ENCODE data around the gene LAMC2. TPM values are rescaled to one million over a fixed set of nuclear protein-coding genes. Genes with fewer than 3 reads are reported as not detected.
"Not testable (repeated sequence)": the region's sequence is repeated elsewhere in the genome, so short reads cannot be mapped to it uniquely, and the experiment has no call there.

LAMC2 gene
- 0.63 TPM for polyA plus RNA-seq (2013, experiment 1 of 2; ENCODE audit: insufficient read length)
- 0.60 TPM for polyA plus RNA-seq (2013, experiment 2 of 2; ENCODE audit: insufficient read length)

DNA sequence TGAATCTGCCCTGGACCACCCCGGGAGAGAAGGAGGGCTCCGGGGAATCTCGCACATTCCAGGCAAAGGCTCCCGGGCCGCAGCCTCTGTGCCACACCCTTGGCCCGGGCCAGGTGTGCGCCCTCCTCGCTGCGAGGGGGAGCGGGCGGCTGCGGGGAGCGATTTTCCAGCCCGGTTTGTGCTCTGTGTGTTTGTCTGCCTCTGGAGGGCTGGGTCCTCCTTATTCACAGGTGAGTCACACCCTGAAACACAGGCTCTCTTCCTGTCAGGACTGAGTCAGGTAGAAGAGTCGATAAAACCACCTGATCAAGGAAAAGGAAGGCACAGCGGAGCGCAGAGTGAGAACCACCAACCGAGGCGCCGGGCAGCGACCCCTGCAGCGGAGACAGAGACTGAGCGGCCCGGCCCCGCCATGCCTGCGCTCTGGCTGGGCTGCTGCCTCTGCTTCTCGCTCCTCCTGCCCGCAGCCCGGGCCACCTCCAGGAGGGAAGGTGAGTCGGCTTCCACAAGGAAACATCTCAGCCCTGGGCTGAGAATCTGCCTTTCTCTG lies at the start of gene LAMC2:
LAMC2 (plus strand) TSS at position 324 of the 550 bp plus-strand sequence; CDS start at position 413, 89 bp downstream.
- DNase-seq = peak; percentile 26

DNA sequence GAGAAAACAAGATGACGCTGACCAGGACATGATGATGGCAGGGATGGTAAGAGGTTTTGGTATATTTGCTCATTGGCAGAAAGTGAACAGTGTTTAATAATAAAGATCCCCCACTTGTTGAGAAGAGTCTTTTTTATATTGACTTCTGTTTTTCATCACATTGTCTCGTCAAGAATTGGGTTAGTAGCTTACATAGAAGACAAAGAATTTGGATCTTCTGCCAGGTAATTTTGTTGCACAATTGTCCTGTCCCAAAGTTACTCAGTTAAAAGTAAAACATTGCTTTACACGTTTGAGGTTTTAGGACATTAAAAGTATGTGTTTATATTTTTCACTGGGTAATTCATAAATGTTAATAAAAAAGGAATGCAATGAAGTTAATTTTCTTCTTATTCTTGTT lies 48.3 kb upstream of the LAMC2 start:
- DNase-seq = peak; percentile 41

DNA sequence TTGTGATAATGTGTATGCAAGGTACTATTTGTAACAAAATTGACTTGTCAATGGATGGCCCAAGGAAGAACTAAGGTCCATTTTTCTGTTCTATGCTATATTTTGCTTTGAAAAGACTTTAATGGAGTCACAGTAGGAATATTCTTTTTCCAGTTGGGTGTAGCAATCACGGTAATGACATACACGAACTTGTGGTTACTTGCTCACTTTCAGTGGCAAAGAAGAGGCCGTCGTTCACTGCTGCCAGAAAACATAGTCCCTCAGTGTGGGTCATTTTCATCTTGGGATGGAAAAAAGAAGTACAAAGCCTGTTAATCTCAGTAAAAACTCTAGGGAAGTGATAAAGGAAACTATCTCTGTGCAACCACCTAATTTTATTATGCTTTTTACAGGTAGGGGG lies 47.8 kb upstream of the LAMC2 start:
- DNase-seq = no peak

DNA sequence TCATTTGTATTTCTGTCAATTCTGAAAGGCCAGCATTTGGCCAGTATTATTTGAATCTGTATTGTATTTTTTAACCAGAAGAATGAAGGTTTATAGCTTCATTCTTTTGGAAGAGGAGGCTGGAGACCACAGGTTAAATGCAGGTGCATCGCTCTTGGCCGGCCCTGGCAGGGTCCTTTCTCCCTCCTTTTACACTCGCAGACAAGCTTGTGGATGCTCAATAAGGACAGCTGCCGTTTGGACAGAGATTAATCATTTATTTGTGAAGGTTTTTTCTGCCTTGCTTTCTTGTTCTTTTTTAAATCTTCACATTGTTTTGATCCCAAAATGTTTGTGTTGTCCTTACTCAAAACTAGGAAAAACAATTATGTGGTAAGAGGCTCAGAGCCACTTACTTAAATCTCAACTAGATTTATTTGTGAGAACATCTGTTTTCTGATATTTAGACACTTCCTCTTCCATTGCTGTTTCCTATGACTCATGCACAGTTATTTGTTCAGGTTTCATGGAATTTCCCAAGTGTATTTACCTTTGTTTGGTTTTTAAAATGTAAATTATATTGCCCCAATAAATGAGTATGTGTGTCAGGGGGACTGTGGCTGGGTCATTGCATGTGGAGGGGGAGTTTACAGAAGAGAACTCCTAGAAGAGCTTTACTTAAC lies 46.7 kb upstream of the LAMC2 start:
- DNase-seq = peak; percentile 33

DNA sequence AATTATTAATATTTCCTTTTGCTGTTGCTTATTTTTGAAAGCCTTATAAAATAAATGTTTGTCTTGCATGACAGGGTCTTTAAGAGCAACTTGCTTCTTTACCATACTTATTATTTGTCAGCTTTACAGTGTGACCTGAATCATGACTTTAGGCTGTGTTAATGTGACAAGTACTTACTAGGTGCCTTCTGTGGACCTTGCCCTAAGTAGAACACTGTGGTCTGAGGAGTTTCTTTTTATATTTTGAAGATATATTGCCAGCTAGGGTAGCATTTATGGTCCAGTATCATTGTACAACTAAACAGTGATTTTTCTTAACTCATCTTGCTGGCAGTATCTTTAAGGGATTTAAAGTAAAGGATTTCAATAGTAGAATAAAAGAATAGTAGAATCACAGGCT lies 45.4 kb upstream of the LAMC2 start:
- DNase-seq = no peak

DNA sequence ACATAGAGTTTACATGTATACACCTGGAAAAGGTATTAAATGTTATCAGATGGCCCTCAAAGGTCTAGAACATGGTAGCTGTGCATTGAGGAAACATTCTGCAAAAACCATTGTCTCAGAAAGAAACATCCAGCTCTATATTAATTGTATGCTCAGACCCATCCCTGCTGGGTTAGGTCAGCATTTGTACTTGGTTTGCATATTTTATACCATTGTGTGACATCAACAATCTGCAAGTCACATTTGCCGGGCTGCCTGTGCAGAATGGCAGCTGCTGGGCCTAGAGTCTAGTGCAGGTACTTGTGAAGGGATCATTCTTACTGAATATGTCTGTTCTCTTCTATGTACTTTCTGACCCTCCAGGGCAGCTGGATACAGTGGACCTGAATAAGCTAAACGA lies 43.9 kb upstream of the LAMC2 start:
- DNase-seq = no peak

DNA sequence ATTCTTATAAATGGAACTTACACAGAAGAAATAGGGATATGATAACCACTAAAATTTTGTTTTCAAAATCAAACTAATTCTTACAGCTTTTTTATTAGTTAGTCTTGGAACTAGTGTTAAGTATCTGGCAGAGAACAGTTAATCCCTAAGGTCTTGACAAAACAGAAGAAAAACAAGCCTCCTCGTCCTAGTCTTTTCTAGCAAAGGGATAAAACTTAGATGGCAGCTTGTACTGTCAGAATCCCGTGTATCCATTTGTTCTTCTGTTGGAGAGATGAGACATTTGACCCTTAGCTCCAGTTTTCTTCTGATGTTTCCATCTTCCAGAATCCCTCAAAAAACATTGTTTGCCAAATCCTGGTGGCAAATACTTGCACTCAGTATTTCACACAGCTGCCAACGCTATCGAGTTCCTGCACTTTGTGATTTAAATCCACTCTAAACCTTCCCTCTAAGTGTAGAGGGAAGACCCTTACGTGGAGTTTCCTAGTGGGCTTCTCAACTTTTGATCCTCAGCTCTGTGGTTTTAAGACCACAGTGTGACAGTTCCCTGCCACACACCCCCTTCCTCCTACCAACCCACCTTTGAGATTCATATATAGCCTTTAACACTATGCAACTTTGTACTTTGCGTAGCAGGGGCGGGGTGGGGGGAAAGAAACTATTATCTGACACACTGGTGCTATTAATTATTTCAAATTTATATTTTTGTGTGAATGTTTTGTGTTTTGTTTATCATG lies 42.3 kb upstream of the LAMC2 start:
- DNase-seq = no peak

DNA sequence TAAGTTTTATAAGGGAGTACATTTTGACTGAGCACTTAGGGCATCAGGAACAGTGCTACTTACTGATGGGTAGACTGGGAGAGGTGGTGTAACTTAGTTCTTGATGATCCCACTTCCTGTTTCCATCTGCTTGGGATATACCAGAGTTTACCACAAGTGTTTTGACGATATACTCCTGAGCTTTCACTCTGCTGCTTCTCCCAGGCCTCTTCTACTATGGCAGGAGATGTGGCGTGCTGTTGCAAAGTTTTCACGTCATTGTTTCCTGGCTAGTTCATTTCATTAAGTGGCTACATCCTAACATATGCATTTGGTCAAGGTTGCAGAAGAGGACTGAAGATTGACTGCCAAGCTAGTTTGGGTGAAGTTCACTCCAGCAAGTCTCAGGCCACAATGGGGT lies 41.3 kb upstream of the LAMC2 start:
- no peak for DNase-seq

DNA sequence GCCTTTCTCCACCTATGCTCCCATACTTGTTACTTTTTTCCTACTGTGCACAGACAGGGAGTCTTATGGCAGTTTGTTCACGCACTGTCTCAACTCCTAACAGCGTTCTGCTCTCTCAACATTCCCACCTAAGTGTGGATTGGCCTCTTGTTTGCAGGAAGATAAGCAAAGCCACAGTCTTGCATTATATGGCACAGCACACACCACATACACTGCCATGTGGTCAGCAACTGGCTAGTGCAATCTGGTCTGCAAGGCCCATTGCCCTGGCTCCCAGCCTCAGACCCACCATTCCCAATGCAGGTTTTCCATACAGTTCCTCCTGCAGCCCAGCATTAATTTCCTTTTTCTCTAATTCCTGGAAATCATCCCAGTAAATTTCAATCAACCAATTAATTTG lies 38.3 kb upstream of the LAMC2 start:
- no peak for DNase-seq

DNA sequence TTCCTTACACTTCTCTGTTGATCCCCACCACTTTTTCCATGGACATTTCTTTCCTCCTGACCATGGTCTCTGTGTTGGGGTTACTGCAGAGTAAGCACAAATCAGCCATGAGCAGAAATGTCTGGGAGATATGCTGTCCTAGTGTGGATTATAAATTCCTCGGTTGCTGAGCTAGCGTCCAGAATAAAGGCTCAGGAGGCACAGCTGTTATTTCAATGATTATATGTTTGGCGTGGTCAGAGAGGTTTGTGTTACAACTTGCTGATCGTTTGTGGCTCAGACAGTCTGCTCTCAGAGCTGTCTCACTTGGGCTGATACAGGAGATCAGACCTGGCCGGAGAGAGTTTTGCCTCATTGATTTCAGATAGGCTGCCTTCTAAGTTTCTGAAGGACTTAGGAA lies 37.5 kb upstream of the LAMC2 start:
- peak; percentile 14 for DNase-seq

DNA sequence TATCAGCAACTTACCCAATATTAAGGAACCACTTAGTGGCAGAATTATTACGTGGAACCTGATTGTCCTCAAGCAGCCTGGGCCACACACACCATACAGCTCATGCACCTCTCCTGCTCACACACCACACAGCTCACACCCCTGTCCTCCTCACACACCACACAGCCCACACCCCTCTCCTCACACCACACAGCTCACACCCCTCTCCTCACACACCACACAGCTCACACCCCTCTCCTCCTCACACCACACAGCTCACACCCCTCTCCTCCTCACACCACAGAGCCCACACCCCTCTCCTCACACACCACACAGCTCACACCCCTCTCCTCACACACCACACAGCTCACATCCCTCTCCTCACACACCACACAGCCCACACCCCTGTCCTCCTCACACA lies 36.8 kb upstream of the LAMC2 start:
- DNase-seq = no peak

DNA sequence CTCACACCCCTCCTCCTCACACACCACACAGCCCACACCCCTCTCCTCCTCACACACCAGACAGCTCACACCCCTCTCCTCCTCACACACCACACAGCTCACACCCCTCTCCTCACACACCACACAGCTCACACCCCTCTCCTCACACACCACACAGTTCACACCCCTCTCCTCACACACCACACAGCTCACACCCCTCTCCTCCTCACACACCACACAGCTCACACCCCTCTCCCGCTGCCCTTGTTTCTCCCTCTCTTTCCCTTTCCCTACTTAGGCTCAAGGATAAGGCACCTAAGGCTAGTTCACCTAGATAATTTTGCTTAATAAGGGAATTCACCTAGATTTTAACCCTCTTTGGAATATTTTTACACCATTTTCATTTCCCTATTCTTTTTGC lies 36.0 kb upstream of the LAMC2 start:
- not testable (repeated sequence) for DNase-seq

DNA sequence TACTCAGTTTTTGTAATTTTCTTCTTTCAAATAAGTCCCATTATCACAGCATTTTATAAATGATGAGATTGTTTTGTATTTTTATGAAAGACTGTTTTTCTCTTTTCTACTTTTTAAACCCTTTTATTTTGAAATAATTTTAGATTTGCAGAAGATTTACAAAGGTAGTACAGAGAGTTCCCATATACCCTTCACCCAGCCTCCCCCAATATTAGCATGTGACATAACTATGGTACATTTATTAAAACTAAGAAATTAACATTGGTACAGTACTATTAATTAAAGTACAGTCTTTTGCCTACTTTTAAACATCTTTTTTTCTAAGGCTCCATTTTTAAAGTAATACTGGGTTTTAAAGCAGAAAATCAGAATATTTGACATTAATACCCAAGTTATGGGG lies 35.6 kb upstream of the LAMC2 start:
- DNase-seq = no peak

DNA sequence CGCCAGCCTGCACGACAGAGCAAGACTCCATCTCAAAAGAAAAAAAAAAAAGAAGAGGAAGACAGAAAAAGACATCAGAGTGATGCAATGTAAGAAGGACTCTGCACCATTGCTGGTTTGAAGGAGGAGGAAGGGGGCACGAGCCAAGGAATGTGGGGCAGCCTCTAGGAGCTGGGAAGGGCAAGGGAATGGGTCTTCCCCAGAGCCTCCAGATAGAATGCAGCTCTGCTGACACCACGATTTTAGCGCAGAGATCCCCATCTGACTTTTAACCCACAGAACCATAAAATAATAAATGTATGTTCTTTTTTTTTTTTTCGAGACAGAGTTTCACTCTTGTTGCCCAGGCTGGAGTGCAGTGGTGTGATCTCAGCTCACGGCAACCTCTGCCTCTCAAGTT lies 33.9 kb upstream of the LAMC2 start:
- DNase-seq = no peak

DNA sequence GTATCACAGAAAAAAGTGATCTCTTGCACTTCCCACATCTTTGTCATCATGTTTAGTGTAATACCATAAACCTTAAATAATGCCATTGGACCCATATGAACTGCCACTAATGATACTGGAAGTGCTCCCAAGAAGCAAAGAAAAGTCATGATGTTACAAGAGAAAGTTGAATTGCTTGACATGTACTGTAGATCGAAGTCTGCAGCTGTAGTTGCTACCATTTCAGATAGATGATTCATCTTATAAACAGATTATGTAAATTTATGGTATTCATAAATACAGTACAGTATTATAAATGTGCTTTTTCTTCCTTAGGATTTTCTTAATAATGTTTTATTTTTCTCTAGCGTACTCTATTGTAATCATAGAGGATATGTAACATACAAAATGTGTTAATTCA lies 30.1 kb upstream of the LAMC2 start:
- no peak for DNase-seq

DNA sequence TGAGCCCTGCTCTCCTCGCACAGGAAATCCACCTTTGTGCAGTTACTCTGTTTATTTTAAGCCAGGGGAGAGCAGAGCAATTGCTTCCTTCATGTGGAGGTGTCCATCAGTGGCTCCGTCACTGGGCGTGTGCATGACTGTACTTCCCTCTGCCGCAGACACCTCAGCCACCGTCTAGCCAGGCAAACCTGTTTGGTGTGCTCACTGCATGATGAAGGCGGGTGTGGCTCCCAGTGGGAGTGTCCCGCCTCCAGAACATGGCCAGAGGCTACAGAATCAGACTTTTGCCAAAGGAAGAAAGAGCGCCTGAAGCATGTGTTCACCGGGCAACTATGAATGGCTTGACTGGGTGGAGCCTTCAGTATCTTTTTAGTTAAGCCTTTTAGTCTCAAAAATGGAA lies 26.1 kb upstream of the LAMC2 start:
- DNase-seq = no peak

DNA sequence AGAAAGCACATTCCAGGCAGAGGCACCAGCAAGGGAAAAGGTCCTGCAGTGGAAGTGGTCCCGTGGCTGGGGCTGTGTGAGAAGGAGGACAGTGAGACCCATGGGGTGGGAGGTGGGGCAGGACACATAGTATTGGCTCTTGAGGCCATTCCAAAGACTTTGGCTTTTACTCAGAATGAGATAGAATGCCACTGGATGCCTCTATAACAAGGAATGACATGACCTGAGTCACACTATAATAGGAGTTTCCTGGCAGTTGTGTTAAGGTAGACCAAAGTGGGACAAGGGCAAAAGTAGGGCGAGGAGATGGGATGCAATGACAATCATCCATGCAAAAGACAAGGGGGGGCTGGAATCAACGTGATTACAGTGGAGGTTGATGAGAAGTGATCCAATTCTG lies 24.7 kb upstream of the LAMC2 start:
- no peak for DNase-seq

DNA sequence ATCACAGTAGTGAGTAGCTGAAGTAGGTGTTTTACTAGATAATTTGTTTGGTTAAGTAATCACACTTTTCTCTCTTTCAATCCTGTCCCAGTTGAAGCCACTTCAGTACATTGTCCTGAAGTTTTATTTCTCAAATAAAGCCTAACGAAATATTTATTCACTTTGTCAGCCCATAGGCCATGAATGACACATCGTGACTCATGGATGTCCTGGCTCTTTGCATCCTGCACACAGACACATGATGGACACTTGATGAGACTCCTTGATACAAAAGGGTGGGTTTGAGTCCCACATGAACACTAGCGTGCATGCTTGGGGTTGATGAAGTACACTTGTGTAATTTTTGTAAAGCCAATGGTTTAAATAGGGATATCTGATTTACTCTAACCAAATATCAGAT lies 22.7 kb upstream of the LAMC2 start:
- DNase-seq = peak; percentile 95

DNA sequence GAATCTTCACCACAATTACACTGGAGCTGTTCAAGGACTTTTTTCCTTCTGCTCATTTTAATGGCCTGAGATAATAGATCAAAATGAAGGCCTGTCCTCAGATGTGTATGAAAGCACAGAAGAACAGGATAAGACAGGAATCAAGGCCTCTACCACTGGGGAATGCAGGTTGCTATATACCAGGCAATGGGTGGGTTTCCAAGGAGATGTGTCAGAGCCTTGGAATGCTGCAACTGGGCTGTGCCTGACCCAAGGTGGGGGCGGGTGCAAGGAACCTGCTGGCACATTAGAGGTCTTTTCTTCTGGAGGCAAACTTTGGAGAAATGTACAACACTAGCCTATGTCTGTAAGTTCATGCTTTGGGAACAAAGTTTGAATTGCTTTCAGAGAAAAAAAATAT lies 21.7 kb upstream of the LAMC2 start:
- peak; percentile 70 for DNase-seq

DNA sequence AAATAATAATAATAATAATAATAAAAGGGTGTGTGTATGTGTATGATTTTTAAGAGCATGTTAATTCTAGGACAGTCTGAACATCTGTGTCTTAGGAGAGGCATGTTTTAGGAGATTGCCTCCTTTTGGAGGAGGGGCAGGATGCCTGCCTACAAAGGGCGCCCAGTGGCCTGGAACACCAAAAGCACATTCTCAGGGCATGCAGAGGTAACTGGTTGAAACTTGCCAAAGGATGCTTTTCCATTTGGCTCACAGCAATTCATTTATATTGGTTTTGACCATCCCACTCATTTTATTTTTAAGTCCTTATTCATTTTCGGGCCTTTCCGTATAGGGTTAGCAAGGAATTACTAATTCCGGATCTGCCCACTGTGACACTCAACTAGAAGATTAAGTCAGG lies 21.1 kb upstream of the LAMC2 start:
- no peak for DNase-seq

DNA sequence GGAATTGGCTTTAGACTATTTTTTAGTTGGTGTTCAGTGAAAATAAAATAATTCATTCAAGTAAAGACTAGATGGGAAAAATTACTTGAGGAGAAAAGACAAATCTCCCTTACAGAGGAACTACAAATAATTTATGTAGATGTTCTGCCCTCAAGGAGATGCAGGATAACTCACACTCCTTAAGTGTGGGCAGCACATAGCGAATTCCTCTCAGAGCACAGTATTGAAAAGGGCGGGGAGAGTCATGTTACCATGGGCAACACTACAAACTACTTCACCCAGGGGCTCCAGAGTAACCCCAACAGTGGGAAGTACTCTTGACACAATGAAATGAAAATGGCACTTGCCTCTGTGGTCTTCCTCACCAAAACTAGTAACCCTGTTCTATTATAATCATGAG lies 20.6 kb upstream of the LAMC2 start:
- no peak for DNase-seq

DNA sequence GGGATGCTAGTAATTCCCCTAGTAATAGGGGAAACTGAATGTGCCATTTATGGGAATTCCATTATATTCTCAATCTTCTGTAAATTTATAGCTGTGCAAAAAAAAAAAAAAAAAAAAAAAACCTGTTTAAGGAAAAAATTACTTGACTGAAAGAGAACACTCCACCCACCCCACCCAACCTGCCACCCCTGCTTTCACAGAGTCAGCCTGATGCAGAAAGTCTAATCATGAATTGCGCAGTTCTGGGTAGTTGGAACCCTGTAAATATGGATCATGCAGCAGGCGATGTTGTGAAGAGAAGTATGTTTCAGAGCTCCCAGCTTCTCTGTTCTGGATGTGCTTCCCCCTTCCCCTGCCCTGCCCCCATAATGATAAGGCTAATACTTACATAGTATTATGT lies 19.6 kb upstream of the LAMC2 start:
- no peak for DNase-seq

DNA sequence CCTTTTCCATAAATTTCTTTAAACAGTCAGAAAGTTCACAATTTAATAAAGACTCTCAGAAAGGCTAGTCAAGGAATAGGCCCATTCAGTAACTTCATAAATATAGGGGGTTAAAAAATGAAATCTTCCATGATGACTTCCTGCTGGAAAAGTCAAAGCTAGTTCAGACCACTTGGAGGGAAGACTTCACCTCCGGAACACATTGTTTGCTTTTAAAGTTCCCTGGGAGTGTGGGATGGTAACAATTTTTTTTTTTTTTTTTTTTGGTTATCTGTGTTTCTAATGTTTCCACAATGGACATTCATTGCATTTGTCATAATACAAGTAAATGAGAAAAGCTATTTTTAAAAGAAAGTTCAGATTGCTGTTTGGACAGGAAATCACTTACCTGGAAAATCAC lies 18.4 kb upstream of the LAMC2 start:
- DNase-seq = no peak

DNA sequence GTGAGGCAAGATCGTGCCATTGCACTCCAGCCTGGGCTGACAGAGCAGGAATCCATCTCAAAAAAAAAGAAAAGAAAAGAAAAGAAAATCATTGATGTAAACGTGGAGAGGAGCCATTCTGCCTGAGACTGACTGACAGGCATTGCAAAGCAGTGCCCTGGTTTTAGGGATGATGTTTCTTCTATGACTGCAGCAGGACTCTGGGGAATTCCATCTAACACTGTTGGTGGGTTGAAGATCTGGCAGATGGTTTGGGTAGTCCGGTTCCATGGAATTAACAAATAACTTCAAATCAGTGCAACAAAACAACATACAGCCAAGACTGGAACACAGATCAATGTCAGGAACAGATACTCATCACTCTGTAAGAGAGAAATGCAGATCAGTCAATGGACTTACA lies 17.8 kb upstream of the LAMC2 start:
- no peak for DNase-seq

Data from fibroblast of skin of abdomen (primary cell).